GM23338 (cell line): Measurements from ENCODE around the gene MMP17. TPM values are rescaled to one million over a fixed set of nuclear protein-coding genes. Genes with fewer than 3 reads are reported as not detected.

Experiments used
- ATAC-seq: fragments of 200-7000 bp; cut with Tn5 transposase; 3 replicates; pipeline ENCODE4 v1.9.1; 2020
- DNase-seq: peaks from one replicate; pipeline ENCODE4 v3.0.0-alpha.2; 2015; ENCODE audit warnings: low spot score
- H2AFZ ChIP-seq: fragments of 200-600 bp; sonication (generic); 2 replicates; pipeline ENCODE4 v1.8.0; 2016; ENCODE audit warnings: antibody characterized with exemption, mild to moderate bottlenecking, moderate library complexity
- H3F3A ChIP-seq: fragments of 200-600 bp; sonication (generic); replicated peaks from 2 replicates; pipeline ENCODE4 v1.8.0; 2017; ENCODE audit warnings: antibody characterized with exemption, mixed run types, low read depth
- H3K27ac ChIP-seq: fragments of 200-600 bp; sonication (generic); 2 replicates; pipeline ENCODE4 v1.6.1; 2016; ENCODE audit warnings: low read depth
- H3K27me3 ChIP-seq: fragments of 200-600 bp; sonication (generic); 2 replicates; pipeline ENCODE4 v1.8.0; 2016; ENCODE audit warnings: mild to moderate bottlenecking, mixed run types, moderate library complexity; ENCODE audit not compliant: insufficient read depth
- H3K36me3 ChIP-seq: fragments of 200-600 bp; sonication (generic); 2 replicates; pipeline ENCODE4 v1.8.0; 2016; ENCODE audit warnings: mild to moderate bottlenecking; ENCODE audit not compliant: insufficient read depth
- H3K4me1 ChIP-seq: fragments of 200-600 bp; sonication (generic); 2 replicates; pipeline ENCODE4 v1.8.0; 2016; ENCODE audit warnings: mild to moderate bottlenecking, moderate library complexity; ENCODE audit not compliant: insufficient read depth
- H3K4me2 ChIP-seq: fragments of 200-600 bp; sonication (generic); 2 replicates; pipeline ENCODE4 v1.7.1; 2017; ENCODE audit warnings: mixed run types
- H3K4me3 ChIP-seq: fragments of 200-600 bp; sonication (generic); 2 replicates; pipeline ENCODE4 v1.6.1; 2016; ENCODE audit warnings: mixed run types
- H3K79me2 ChIP-seq: fragments of 200-600 bp; sonication (generic); replicated peaks from 2 replicates; pipeline ENCODE4 v1.8.0; 2017; ENCODE audit warnings: mild to moderate bottlenecking; ENCODE audit not compliant: insufficient read depth
- H3K9me2 ChIP-seq: fragments of 200-600 bp; sonication (generic); 2 replicates; pipeline ENCODE4 v1.8.0; 2017; ENCODE audit not compliant: insufficient read depth
- H4K20me1 ChIP-seq: fragments of 200-600 bp; sonication (generic); replicated peaks from 2 replicates; pipeline ENCODE4 v1.8.0; 2017; ENCODE audit warnings: mild to moderate bottlenecking; ENCODE audit not compliant: insufficient read depth
- H3K27ac Mint-ChIP-seq: 2 replicates; pipeline ENCODE4 v1.8.0; 2020; ENCODE audit warnings: inconsistent platforms, mild to moderate bottlenecking, moderate library complexity, mixed read lengths
- H3K27me3 Mint-ChIP-seq: 3 replicates; pipeline ENCODE4 v1.8.0; 2022; ENCODE audit warnings: low read depth, mild to moderate bottlenecking, moderate library complexity, mixed read lengths, inconsistent platforms; ENCODE audit not compliant: insufficient read depth, poor library complexity
- H3K36me3 Mint-ChIP-seq: 3 replicates; pipeline ENCODE4 v1.8.0; 2021; ENCODE audit warnings: low read depth, mild to moderate bottlenecking, inconsistent platforms, moderate library complexity, mixed read lengths
- H3K4me1 Mint-ChIP-seq: 3 replicates; pipeline ENCODE4 v1.8.0; 2020; ENCODE audit warnings: mild to moderate bottlenecking, inconsistent platforms, mixed read lengths
- H3K4me3 Mint-ChIP-seq: 3 replicates; pipeline ENCODE4 v1.8.0; 2021; ENCODE audit warnings: moderate library complexity, mild to moderate bottlenecking, inconsistent platforms, mixed read lengths
- H3K9me3 Mint-ChIP-seq: 3 replicates; pipeline ENCODE4 v1.8.0; 2020; ENCODE audit warnings: moderate library complexity, mild to moderate bottlenecking, inconsistent platforms, mixed read lengths
- CREB1 ChIP-seq: fragments of 250-450 bp; sonication (Bioruptor Pico); IDR thresholded peaks from 2 replicates; pipeline ENCODE4 v1.5.0; 2020; ENCODE audit warnings: low read depth, mild to moderate bottlenecking, moderate library complexity
- CTCF ChIP-seq, 2 experiments: fragments of 200-600 bp in 1 of 2; sonication (generic) in 1 of 2; conservative IDR thresholded peaks; 2 replicates each; pipeline versions ENCODE4 v1.5.1 to v1.6.1; 2016 to 2017; ENCODE audit warnings: antibody characterized with exemption in 2 of 2, low read depth in 2 of 2, mild to moderate bottlenecking in 2 of 2, moderate library complexity in 1 of 2
- ETS1 ChIP-seq: IDR thresholded peaks from 2 replicates; pipeline ENCODE4 v1.6.1; 2016; ENCODE audit warnings: antibody characterized with exemption
- EZH2 ChIP-seq: fragments of 200-600 bp; sonication (generic); IDR thresholded peaks from one replicate; pipeline ENCODE4 v1.8.0; 2017; ENCODE audit warnings: antibody characterized with exemption, mild to moderate bottlenecking, low read depth; ENCODE audit not compliant: unreplicated experiment
- EZH2phosphoT487 ChIP-seq: fragments of 200-600 bp; sonication (generic); IDR thresholded peaks from one replicate; pipeline ENCODE4 v1.8.1; 2018; ENCODE audit warnings: antibody characterized with exemption; ENCODE audit not compliant: unreplicated experiment
- JUNB ChIP-seq: IDR thresholded peaks from one replicate; pipeline ENCODE4 v1.6.1; 2016; ENCODE audit warnings: antibody characterized with exemption; ENCODE audit not compliant: unreplicated experiment
- NANOG ChIP-seq: IDR thresholded peaks from 2 replicates; pipeline ENCODE4 v1.6.1; 2016; ENCODE audit warnings: antibody characterized with exemption, borderline replicate concordance
- POLR2AphosphoS5 ChIP-seq: IDR thresholded peaks from 2 replicates; pipeline ENCODE4 v1.6.1; 2016; ENCODE audit warnings: antibody characterized with exemption, low read depth
- REST ChIP-seq: IDR thresholded peaks from one replicate; pipeline ENCODE4 v1.6.1; 2018; ENCODE audit warnings: antibody characterized with exemption; ENCODE audit not compliant: unreplicated experiment
- STAT1 ChIP-seq: IDR thresholded peaks from one replicate; pipeline ENCODE4 v1.6.1; 2016; ENCODE audit warnings: antibody characterized with exemption; ENCODE audit not compliant: unreplicated experiment
- ZNF114 ChIP-seq: fragments of 250-450 bp; sonication (Bioruptor Pico); IDR thresholded peaks from 2 replicates; pipeline ENCODE4 v1.5.0; 2020; ENCODE audit warnings: mild to moderate bottlenecking, moderate library complexity
- ZNF331 ChIP-seq: fragments of 250-450 bp; sonication (Bioruptor Pico); IDR thresholded peaks from 2 replicates; pipeline ENCODE4 v1.5.0; 2020; ENCODE audit warnings: low read depth, mild to moderate bottlenecking, moderate library complexity
- ZNF462 ChIP-seq: fragments of 250-450 bp; sonication (Bioruptor Pico); IDR thresholded peaks from 2 replicates; pipeline ENCODE4 v1.5.0; 2020; ENCODE audit warnings: mild to moderate bottlenecking, moderate library complexity
- polyA plus RNA-seq: library from polyadenylated mRNA; unstranded; fragments of >200 nt; fragmentation: Nextera tagmentation; extraction: Ambion mirVana; gene quantifications from 2 replicates; pipeline ENCODE4 v1.2.1, GENCODE V29; 2016
- total RNA-seq: library from RNA; depleted of rRNA; stranded (reverse); fragments of >200 nt; shearing (Covaris generic); gene quantifications from 2 replicates; pipeline ENCODE4 v1.2.3, GENCODE V29; 2014

MMP17 gene
- total and polyA plus RNA-seq, 2 experiments from 2014 or later: 10.4 to 48.5 TPM

- TF ChIP-seq CTCF (conservative IDR thresholded peaks at IDR 0.05; ENCODE audit: low read depth in 2 of 2) (no peak), EZH2phosphoT487 (no peak), CREB1 (CRISPR knock-in tag) (no peak), REST (no peak), ZNF114 (no peak), JUNB (no peak), ZNF331 (CRISPR knock-in tag) (no peak), EZH2 (no peak), STAT1 (no peak), ETS1 (no peak), POLR2AphosphoS5 (no peak), NANOG (no peak), ZNF462 (CRISPR knock-in tag) (no peak)
- Histone ChIP-seq H3K4me3 (no peak overlapping the region), H3K27me3 (peaks cover 21% of the 10 kb centered on the region), H3K4me2 (no peak overlapping the region), H3K9me2 (no peaks in the 10 kb centered on the region), H2AFZ (no peak overlapping the region), H3K79me2 (no peaks in the 10 kb centered on the region), H3F3A (no peaks in the 10 kb centered on the region), H3K27ac (no peak overlapping the region), H4K20me1 (no peaks in the 10 kb centered on the region), H3K4me1 (peaks cover 7% of the 10 kb centered on the region; the same call in 1 of the 2 replicates), H3K36me3 (no peaks in the 10 kb centered on the region)
- H3K9me3 Mint-ChIP-seq: no peaks in the 10 kb centered on the region
- H3K27me3 Mint-ChIP-seq: peaks cover 7% of the 10 kb centered on the region
- no peak overlapping the region for H3K27ac Mint-ChIP-seq
- H3K4me3 Mint-ChIP-seq: no peak overlapping the region; the same call in 2 of the 3 replicates
- no peaks in the 10 kb centered on the region; the same call in 2 of the 3 replicates for H3K36me3 Mint-ChIP-seq
- 0 out of 3 replicates have a peak, but pooled peaks cover 6% of the 10 kb centered on the region for H3K4me1 Mint-ChIP-seq
- ATAC-seq (no peak), DNase-seq (no peak)
Observed at GRCh38 chr12:131825146-131825892, 2.9 kb upstream of the MMP17 start.
